HG03460 (cell line): Measurements from ENCODE around the gene MPC1.
"Not testable (repeated sequence)": the region's sequence is repeated elsewhere in the genome, so short reads cannot be mapped to it uniquely, and the experiment has no call there.

Experiments
- ATAC-seq: cut with Tn5 transposase; IDR thresholded peaks from one replicate; pipeline ENCODE4 v1.9.1; 2021; ENCODE audit not compliant: unreplicated experiment

The MPC1 gene

DNA sequence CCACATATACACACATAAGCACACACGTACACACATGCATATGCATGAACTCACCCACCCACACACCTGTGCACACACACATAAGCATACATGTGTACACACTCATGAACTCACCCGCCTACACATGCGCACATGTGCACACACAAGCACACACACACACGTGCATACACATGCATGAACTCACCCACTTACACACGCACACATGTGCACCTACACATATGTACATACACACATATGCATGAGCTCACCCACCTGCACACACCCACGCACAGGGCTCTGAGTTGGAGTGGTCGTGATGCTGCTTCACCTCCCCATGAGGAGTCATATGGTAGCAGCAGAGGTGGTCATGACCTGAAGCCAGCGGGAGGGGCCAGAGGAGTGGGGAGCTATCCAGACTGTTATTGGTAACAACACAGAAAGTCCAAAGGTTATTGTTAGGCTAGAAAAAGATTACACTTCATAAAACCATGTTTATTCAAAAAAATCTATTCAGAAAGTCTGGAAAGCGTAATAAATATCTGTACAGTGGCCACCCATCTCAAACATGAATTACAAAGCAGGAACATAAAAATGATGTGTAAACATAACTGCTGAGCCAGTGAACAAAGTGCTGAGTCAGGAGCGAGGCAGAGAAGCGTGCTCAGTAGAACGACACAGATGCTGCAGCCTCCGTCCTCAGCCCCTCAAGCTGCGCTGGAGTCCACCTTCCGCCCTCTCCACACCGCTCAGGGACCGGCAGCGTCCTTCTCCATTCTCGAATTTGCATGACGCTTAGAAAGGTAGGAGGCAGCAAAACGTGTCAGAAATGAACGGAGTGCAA is 26.4 kb upstream of the MPC1 start:
- no peak for ATAC-seq

DNA sequence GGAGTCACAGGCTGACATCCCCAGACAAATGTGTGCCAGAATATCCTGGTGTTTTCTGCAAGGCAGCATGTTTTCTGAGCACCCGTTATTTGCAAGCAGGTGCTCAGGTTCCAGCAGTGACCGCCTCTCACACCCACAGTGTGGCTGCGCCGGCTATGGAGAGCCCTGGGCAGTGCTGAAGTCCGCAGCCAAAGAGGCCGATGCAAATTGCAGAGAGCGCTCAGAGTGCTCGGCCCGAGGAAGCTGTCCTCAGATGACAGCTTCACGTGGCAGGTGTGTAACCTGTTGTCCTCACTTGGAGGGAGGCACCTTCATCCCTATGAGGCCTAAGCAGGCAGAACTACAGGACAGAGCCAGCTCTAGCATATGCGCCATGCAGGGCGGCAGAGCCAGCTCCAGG is 23.5 kb upstream of the MPC1 start:
- ATAC-seq: no peak

DNA sequence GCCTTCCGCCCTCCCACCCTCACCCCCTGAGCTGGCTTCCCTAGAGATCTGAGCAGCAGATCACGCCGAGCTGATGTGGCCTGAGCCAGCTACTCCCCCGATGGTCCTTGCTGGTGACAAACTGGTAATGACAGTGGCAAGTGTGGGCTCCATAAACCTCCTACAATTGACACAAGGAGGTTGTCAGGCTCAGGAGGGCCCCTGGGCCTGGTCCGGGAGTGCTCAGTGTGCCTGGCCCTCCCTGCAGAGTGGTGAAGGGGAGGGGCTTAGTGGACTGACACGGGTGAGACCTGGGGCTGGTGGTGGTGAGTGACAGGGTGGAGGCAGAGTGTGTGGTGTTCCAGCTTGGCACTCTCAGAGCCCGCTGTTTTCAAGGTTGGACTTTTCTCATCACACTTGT is 22.6 kb upstream of the MPC1 start:
- no peak for ATAC-seq

DNA sequence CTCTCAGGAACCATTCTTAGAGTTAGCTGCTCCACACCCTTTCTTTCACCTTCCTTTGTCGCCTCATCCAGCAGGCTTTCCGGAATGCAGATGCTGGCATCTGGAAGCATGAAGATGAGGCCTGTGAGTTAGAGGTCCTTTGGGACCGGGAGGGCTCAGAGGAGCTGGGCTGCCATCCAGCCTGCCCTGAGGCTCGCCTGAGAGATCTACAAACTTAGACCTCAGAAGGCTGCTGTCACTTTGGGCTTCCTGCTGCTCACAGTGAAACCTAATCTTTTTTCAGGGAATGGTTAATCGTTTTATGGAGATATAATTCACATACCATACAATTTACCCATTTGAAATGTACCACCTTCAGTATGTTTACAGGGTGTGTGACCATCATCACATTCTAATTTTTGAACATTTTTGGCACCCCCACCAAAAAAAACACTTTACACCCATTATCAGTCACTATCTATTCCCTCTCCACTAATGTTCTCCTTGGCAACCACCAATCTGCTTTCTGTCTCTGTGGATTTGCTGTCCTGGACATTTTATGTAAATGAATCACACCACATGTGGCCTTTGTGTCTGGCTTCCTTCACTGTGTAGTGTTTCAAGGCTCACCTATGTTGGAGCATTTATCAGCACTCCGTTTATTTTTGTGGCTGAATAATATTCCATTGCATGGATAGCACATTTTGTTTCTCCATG is 20.0 kb upstream of the MPC1 start:
- no peak for ATAC-seq

DNA sequence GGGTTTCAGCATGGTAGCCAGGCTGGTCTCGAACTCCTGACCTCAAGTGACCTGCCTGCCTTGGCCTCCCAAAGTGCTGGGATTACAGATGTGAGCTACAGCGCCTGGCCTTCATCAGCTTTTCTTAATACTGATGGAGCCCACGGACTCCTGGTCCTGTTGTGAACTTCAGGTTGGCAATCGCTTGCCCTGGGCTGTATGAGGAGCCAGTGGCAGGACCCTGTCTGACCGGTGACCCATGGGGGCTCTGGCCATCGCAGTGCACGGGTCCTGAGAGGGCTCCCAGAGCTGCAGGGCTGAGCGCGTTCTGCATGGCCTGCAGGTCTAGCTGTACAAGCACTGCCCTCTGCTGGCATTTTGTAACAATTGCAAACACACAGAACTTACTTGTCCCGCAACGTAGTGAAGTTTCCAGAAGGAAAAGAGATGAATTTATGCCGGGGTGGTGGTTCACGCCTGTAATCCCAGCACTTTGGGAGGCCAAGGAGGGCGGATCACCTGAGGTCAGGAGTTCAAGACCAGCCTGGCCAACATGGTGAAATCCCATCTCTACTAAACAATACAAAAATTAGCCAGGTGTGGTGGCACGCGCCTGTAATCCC is 18.0 kb upstream of the MPC1 start:
- peak; percentile 77 for ATAC-seq

DNA sequence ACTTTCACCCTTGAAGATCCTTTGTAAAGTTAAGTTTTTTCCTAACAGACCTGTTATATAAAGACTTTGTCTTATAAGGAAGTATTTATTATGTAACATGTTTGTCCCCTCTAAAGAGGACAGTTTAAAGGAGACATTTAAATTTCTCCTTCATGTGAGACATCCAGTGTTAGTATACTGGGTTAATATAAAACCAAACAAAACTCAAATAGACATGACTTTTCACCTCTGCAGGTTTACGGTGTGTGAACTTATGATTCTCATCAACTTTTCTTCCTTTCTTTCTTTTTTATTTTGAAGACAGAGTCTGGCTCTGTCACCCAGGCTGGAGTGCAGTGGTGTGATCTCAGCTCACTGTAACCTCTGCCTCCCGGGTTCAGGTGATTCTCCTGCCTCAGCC is 17.4 kb upstream of the MPC1 start:
- ATAC-seq: peak; percentile 11

DNA sequence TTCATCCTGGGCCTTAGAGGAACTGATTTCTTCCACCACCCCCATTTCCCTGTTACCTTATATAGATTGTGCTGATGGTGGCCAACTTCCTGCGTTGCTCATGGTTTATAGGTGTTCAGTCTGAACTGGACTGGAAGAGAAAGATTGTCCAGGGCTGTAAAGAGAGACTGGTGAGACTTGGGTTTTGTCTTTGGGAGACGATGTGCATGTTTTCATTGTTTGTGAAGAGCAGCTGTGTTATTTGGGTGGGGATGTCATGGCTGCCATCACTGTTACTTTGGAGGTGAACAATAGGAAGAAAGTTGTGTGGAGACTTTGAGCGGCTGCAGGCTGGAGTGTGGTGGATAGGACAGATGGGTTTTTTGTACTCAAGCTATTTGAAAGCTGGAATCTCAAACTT is 15.6 kb upstream of the MPC1 start:
- no peak for ATAC-seq

DNA sequence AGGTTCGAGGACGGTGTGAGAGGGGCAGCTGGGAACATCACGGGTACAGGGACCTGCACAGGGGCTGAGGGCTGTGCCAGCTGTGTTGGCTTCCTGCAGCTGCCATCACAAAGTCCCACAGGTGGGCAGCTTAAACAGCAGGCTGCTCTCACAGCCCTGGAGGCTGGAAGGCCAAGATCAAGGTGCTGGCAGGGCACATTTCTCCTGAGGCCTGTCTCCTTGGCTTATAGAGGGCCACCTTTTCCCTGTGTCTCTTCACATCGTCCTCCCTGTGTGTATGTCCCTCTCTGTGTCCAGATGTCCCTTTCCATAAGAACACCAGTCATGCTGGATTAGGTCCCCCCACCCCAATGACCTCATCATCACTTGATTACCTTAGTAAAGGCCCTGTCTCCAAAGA is 15.1 kb upstream of the MPC1 start:
- no peak for ATAC-seq

DNA sequence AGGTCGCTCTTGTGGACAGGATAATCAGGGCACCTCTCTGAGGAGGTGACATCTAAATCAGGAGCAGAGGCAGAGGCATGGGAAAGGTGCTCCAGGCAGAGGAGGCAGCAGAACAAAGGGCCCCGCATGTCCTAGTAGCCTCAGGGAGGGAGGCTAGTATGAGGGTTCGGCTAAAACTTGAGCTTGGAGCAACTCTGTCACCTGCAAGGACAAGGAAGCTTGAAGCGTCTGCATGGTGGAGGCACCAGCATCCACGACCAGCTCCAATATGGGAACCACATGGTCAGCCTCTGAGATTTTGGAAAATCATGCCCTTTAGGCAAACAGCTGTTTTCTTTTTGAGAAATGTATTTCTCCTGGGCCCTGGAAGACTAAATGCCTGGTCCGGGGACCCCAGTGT is 13.0 kb upstream of the MPC1 start:
- ATAC-seq: no peak

DNA sequence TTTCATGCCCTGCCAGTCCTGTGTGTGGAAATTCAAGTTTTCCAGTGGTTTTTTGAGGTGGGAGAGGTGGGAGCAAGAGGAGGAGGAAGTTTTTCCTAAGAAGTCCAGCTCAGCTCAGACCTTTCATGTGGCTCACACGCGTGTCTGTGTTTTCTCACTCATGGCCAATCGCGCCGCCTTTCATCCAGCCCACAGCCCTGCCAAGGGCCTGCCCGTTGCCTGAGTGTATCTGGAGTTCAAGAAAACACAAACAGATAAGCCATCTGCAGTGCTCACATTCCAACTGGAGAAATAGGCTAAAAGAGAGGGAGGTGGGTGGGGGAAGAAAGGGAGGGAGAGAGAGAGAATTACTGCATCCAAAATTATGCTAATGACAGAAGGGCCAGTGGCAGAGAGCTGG is 12.6 kb upstream of the MPC1 start:
- no peak for ATAC-seq

DNA sequence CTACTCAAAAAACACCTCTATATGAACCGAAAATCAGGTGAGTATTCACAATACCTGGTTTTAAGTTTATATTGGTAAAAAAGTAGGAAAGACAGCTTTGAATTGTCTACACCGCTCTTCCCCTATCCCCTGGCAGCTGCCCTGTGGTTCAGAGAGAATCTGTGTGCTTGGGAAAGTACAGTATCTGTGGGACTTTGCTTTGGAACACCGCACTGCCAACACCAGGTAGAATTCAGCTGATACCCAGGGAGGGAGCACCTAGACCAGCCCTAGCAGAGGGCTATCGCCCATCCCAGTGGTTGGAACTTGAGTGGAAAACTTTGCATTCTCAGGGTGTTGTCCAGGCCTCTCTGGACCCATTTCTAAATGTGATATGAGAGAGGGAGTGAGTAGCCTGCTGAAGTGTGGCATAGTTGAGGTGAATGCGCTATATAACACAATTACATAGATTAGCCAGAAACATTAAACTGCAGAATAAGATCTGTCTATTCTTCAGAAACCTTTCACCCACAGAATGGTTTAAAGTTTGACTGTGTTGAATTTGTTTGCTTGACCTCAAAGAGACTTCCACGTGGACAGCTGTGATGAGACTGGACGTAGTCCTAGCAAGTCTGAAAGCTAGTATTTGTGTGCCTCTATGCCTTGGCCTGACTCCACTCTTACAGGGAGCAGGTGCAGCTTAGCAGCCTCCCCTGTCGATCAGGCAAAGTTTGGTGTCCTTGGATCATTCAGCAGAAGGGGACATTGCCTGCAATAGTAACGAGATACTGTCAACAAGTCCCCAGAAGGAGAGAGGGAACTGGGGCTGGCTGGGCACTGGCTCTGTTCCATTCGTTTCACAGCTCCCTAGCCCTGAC is 11.5 kb upstream of the MPC1 start:
- ATAC-seq: no peak

DNA sequence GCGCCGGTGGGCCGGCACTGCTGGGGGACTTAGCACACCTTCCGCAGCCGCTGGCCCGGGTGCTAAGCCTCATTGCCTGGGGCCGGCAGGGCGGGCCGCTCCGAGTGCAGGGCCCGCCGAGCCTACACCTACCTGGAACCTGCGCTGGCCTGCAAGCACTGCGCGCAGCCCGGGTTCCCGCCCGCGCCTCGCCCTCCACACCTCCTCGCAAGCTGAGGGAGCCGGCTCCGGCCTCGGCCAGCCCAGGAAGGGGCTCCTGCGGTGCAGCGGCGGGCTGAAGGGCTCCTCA is 10.7 kb upstream of the MPC1 start:
- ATAC-seq: no peak

DNA sequence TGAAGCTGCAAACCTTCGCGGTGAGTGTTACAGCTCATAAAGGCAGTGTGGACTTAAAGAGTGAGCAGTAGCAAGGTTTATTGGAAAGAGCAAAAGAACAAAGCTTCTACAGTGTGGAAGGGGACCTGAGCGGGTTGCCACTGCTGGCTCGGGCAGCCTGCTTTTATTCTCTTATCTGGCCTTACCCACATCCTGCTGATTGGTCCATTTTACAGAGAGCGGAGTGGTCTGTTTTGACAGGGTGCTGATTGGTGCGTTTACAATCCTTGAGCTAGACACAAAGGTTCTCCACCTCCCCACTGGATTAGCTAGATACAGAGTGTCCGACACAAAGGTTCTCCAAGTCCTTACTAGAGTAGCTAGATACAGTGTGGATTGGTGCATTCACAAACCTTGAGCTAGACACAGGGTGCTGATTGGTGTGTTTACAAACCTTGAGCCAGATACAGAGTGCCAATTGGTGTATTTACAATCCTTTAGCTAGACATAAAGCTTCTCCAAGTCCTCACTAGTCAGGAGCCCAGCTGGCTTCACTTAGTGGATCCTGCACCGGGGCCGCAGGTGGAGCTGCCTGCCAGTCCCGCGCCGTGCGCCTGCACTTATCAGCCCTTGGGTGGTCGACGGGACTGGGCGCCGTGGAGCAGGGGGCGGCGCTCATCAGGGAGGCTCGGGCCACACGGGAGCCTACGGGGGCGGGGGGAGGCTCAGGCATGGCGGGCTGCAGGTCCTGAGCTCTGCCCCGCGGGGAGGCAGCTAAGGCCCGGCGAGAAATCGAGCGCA is 10.2 kb upstream of the MPC1 start:
- ATAC-seq: not testable (repeated sequence)

DNA sequence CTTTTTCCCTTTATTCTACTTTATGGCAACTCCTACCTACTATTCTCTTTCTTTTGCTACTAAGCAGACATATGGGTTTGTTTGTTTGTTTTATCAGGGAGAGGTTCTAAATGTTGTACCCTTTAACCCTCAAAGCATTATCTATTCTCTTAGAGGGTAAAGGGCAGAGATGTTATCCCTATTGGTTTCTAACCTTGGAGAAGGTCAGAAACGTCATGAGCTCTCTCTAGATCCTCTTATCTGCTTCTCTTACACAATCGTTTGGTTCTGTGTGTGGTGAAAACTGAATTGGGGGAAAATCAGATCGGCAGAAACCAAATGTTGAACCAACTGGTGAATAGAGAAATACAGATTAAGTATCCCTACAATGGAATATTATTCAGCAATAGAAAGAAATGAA is 6.4 kb upstream of the MPC1 start:
- no peak for ATAC-seq

DNA sequence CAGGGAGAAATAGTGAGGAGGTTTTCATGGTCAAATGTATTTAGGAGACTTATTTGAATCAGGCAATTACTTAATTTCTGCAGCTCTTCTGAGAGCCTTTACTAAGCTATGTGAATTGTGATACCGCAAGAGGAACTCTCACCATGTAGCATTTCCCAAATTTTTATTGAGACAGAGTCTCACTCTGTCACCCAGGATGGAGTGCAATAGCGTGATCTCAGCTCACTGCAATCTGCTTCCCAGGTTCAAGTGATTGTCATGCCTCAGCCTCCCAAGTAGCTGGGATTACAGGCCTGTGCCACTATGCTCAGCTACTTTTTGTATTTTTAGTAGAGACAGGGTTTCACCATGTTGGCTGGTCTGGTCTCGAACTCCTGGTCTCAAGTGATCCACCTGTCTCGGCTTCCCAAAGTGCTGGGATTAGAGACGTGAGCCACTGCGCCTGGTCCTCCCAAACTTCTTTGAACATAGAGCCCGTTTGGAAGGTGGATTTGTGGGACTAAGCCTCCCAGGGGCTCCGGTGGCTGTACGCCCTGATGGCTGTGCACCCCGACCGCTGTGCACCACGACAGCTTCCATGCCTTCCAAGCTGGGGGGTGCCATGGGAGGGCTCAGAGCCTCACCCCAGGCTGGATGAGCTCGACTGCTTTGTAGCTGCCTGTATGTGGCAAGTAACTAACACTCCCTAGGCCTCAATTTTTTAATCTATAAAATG is 5.7 kb upstream of the MPC1 start:
- no peak for ATAC-seq

DNA sequence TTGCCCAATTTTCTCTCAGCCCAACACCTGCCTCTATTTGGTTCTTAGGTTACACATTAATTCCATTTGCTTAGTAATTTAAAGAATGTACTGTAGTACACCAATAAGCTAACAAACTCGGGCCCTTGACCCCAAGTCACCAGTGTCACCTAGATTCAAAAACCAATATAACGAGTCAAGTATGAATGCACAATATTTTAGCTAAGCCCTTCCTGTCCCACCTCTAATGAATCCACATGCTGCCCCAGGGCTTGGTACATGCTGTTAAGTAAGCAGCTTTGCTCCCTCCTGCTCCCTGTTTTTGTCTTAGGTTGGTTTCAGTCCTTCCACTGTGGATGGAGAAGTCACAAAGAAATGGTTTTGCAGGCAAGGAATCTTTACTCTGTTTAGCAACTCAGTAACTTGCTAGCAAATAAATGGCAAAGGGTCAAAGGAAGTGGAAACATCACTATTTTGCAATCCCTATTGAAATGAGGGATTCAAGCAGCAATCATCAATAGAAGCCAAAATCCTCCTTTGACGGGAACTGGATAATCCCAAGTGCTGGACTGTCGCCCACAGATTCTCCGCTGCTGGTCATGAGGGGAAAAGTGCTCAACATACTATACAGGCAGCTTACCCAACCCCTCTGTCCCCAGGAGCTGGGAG is 5.0 kb upstream of the MPC1 start:
- ATAC-seq: no peak

DNA sequence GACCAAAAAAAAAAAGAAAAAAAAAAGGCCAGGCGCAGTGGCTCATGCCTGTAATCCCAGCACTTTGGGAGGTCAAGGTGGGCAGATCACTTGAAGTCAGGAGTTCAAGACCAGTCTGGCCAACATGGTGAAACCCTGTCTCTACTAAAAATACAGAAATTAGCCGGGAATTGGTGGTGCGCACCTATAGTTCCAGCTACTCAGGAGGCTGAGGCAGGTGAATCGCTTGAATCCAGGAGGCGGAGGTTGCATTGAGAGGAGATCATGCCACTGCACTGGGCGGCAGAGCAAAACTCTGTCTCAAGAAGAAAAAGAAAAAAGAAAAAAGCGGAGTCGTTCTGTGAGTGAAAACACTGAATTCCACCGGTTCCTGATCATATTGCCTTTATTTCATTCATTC is 4.4 kb upstream of the MPC1 start:
- not testable (repeated sequence) for ATAC-seq

DNA sequence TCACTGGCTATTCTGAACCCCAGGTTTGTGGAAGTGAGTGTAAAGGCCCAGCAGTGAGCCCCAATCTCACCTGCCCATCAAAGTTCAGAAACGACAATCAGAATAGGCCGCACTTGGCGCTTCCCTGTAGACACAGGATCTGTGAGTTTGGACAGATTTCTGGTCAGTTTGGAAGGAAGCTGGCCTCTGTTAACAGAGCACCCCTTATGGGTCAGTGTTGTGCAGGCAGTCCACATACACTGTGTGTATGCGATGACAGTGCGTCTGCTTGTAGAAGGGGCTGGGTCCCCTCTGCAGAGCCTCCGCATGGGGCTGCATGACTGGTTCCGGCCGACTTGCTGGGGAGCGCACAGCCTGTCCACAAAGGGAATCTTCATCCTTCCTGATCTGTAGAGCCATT is 3.4 kb upstream of the MPC1 start:
- no peak for ATAC-seq

DNA sequence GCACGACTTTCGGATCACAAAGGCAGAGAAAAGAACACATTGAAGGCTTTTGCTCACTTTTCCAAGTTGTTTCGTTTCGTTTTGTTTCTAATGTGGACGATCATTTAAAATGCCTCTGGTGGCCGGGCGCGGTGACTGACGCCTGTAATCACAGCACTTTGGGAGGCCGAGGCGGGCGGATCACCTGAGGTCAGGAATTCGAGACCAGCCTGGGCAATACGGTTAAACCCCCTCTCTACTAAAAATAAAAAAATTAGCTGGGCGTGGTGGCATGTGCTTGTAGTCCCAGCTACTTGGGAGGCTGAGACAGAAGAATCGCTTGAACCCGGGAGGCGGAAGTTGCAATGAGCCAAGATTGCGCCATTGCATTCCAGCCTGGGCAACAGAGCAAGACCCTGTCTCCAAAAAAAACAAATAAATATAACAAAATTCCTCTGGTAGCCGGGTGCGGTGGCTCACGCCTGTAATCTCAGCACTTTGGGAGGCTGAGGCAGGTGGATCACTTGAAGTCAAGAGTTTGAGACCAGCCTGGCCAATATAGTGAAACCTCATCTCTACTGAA is 1.1 kb upstream of the MPC1 start:
- ATAC-seq: peak; percentile 0
